Left forelimb (tissue), 1 donor: ENCODE data around the gene PNMA8C.
"Not testable (repeated sequence)": the region's sequence is repeated elsewhere in the genome, so short reads cannot be mapped to it uniquely, and the experiment has no call there.

Experiments
- DNase-seq: peaks from one replicate; pipeline ENCODE4 v3.0.0-alpha.2; 2018; ENCODE audit warnings: low spot score

The PNMA8C gene

GRCh38 chr19:46447006-46447405 is 18.3 kb upstream of the PNMA8C start:
- DNase-seq: no peak

- DNase-seq: no peak
Observed at GRCh38 chr19:46446021-46446420, 17.3 kb upstream of the PNMA8C start.

- DNase-seq: no peak
Observed at GRCh38 chr19:46442808-46443450, 14.2 kb upstream of the PNMA8C start.

DNA sequence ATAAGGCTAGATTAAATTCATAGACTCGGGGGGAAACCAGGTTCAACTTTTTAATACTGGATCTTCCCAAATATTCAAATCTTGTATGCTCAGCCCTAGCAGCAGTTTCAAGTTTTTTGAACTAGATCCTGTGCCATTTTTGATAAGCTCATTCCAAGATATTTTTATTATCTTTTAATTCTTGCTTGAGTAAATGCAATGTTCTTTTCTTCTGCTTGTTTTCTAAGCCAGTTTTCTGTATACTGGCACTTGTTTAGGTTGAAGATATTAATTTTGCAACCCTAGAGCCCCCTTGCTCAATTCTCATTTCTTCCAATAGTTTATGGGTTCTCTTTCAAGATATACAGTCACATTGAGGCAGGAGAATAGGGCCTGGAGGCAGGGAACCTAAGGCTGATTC is 13.1 kb upstream of the PNMA8C start:
- DNase-seq: no peak

DNA sequence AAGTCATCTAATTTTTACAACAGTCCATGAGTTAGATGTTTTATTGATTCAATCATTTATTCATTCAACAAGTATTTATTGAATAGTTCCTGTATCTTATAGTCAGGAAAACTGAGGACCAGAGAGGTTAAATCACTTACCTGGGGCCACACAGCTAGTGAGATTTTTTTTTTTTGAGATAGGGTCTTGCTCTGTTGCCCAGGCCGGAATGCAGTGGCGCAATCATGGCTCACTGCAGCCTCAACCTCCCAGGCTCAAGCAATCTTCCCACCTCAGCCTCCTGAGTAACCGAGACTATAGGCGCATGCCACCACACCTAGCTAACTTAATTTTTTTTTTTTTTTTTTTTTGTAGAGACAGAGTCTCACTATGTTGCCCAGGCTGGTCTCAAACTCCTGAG is 7.0 kb upstream of the PNMA8C start:
- not testable (repeated sequence) for DNase-seq

DNA sequence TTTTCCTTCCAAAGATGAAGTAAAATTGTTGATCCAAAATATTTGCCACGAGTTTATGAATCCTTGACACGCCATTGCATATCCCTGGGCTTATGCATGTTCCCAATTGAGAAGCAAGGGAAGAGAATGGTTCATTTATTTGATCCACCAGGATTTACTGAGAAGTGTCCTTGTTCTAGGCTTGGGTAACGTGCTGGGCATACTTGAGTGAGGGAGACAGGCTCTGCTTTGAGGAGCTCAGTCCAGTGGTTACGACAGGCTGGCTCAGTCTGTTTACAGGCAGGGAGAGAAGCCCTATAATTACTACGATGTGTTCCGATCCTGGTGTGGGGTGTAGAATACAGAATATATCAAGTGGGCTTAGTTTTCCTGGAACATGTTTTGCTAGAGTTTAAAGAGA is 6.3 kb upstream of the PNMA8C start:
- DNase-seq: no peak

DNA sequence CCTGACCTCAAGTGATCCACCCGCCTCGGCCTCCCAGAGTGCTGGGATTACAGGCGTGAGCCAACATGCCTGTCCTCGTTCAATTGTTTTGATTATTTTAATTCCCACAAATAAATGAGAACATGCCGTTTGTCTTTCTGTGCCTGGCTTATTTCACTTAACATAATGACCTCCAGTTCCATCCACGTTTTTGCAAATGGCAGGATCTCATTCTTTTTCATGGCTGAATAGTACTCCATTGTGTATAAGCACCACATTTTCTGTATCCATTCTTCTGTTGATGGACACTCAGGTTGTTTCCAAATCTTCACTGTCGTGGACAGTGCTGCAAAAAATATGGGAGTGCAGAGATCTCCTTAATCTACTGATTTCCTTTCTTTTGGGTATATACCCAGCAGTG is 4.7 kb upstream of the PNMA8C start:
- not testable (repeated sequence) for DNase-seq

GRCh38 chr19:46431824-46432223 is 3.1 kb upstream of the PNMA8C start:
- DNase-seq: no peak

DNA sequence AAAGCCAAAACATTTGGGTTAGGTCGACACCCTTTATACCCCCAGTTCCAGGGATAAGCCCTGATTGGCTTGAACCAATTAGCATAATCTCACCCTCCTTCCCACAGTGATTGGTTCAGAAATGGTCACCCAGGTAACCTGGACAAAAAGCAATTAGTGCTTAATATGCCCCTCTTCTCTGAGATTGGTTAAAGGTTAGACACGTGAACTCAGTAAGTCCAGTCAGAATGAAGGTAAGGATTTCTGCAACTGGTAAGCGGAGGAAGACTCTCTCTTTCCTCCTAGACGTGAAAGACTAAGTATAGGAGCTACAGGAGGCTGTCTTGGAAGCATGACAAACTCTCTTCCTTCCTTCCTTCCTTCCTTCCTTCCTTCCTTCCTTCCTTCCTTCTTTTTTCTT is 1.3 kb upstream of the PNMA8C start:
- no peak for DNase-seq

DNA sequence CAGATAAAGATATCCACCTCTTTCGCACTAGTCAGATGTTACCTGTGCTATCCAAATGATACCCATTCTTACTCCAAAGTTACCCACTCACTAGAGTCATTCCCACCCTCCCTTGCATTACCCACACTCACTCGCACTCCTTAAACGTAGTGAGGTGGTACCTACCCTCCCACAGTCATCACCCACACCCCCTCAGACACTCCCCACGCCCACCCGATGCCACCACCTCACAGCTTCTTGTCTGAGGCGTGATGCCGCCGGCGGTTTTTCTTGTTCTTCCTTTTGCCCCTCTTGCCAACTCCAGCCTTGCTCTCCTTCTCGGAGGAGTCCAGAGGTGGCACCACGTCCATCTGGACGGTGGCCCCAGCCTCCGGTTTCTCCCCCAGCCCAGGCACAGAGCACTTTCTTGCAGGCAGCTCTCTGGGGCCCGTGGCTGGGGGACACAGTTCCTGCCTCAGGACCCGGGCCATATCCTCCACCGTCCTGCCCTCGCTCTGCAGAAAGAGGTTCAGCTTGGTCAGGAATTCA is 1.2 kb downstream of the PNMA8C start:
- no peak for DNase-seq

GRCh38 chr19:46426506-46427162 is 2.1 kb downstream of the PNMA8C start:
- peak; percentile 86 for DNase-seq

- DNase-seq: no peak
Observed at GRCh38 chr19:46426035-46426505, 2.7 kb downstream of the PNMA8C start.

DNA sequence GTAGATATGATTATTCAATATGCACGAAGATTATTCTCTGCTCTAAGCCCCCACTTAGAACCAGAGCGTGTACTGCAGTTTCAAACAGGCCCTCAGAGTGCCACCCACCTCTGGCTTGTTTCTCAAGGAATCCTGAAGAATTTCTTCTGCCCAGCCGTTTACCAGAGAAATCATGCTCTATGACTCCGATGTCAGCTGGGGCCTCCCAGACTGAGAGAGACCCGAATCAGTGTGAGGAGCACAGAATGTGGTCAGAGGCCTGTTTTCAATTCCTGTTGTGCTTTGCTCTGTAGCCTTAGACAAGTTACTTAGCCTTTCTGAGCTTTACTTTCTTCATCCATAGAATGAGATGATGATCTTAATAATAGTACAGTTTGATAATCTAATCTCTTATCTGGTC is 5.5 kb downstream of the PNMA8C start:
- DNase-seq: no peak

GRCh38 chr19:46422344-46422743 is 6.4 kb downstream of the PNMA8C start:
- DNase-seq: no peak

DNA sequence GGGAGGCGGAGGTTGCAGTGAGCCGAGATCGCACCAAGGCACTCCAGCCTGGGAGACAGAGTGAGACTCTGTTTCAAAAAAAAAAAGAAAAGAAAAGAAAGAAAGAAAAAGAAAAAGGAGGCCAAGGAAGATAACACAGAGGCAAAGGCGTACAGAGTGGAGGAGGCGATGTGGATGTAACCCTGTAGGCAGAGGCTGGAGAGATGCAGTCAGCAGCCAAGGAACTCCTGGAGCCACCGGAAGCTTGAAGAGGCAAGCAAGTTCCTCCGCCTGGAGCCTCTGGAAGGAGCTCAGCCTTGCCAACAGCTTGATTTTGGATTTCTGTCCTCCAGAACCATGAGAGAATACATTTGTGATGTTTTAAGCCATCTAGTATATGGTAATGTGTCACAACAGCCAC is 8.7 kb downstream of the PNMA8C start:
- DNase-seq: no peak

DNA sequence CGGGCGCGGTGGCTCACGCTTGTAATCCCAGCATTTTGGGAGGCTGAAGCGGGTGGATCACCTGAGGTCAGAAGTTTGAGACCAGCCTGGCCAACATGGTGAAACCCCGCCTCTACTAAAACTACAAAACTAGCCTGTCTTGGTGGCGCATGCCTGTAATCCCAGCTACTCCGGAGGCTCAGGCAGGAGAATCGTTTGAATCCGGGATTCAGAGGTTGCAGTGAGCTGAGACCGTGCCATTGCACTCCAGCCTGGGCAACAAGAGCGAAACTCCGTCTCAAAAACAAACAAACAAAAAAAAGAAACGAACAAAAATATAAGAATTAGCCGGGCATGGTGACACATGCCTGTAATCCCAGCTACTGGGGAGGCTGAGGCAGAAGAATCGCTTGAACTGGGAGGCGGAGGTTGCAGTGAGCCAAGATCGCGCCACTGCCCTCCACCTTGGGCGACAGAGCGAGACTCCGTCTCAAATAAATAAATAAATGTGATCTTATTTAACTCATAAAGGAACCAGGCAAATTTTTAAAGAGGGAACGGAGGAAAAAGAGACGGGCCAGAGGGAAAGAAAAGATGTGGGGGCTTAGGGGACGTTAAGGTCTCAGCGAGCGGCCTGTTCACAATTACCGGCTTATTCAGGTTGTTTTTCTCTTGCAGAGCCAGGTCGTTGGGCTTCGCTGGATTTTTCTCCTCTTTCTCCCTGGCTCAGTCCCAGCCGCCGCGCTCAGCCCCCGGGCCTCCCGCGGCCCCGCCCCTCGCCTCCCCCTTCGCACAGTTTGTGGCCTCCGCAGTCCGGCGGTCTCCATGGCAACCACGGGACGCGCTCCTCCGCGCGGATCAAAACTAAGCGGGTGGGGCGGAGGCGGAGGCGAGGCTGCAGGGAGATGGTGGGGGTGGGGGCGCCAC is 12.7 kb downstream of the PNMA8C start:
- peak; percentile 97 for DNase-seq

DNA sequence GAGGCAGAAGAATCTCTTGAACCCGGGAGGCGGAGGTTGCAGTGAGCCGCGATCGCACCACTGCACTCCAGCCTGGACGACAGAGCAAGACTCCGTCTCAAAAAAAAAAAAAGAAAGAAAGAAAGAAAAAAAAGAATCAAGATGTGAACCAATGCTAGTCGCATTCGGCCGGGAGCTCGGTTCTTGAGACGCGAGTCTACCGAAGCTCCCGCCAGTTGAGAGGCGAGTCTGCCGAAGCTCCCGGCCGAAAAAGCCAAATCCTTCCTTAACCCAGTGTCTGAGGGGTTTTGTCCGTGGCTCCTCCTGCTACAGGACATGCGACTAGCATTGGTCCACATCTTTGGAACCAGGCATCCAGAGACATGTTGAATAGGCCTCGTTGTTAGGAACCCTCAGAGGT is 13.8 kb downstream of the PNMA8C start:
- DNase-seq: not testable (repeated sequence)

GRCh38 chr19:46413262-46414031 is 15.3 kb downstream of the PNMA8C start, which contains the start of gene CCDC8:
TSS of gene CCDC8 (minus strand) at chr19:46413564. CDS start at chr19:46412810, 754 bp downstream.
- DNase-seq: peak; percentile 97

- no peak for DNase-seq
Observed at GRCh38 chr19:46412650-46413261, 16.0 kb downstream of the PNMA8C start.

- DNase-seq: no peak
Observed at GRCh38 chr19:46411925-46412649, 16.6 kb downstream of the PNMA8C start.
